Thoracic aorta (tissue), 2 donors: ENCODE data around the gene CSNK2A3. TPM values are rescaled to one million over a fixed set of nuclear protein-coding genes. Genes with fewer than 3 reads are reported as not detected.

ENCODE experiments used
- ATAC-seq: fragments of 150-250 bp; one replicate; pipeline ENCODE4 v1.8.0; 2017; ENCODE audit warnings: low read depth; ENCODE audit not compliant: insufficient number of reproducible peaks, low FRiP score
- DNase-seq: peaks from one replicate; pipeline ENCODE4 v3.0.0-alpha.2; 2020; ENCODE audit warnings: low spot score
- H3K27ac ChIP-seq, 2 donors: fragments of 200-600 bp; sonication (generic); 1 replicate in 1 of 2; 2 replicates in 1 of 2; pipeline ENCODE4 v1.5.1; 2016; ENCODE audit warnings: mild to moderate bottlenecking in 2 of 2, moderate library complexity in 2 of 2
- H3K27me3 ChIP-seq: fragments of 200-600 bp; sonication (generic); replicated peaks from 2 replicates; pipeline ENCODE4 v1.6.0; 2016; ENCODE audit warnings: mild to moderate bottlenecking; ENCODE audit not compliant: insufficient read depth
- H3K36me3 ChIP-seq: fragments of 200-600 bp; sonication (generic); one replicate; pipeline ENCODE4 v1.5.1; 2016
- H3K4me1 ChIP-seq, 2 donors: fragments of 200-600 bp; sonication (generic); 1 replicate in 1 of 2; 2 replicates in 1 of 2; pipeline versions ENCODE4 v1.5.1 to v1.6.0; 2016; ENCODE audit warnings: low read depth in 2 of 2, mild to moderate bottlenecking in 1 of 2; ENCODE audit not compliant: control insufficient read depth in 1 of 2
- H3K4me3 ChIP-seq: fragments of 200-600 bp; sonication (generic); 2 replicates; pipeline ENCODE4 v1.5.1; 2016; ENCODE audit warnings: mild to moderate bottlenecking
- H3K9me3 ChIP-seq: fragments of 200-600 bp; sonication (generic); 2 replicates; pipeline ENCODE4 v1.5.1; 2016
- CTCF ChIP-seq: fragments of 200-600 bp; sonication (generic); IDR thresholded peaks from one replicate; pipeline ENCODE4 v1.5.1; 2019; ENCODE audit warnings: antibody characterized with exemption
- total RNA-seq, 2 donors: library from RNA; depleted of rRNA; stranded (reverse); fragments of >200 nt; gene quantifications; one replicate each; pipeline versions ENCODE4 v1.1.0 to v1.2.3, GENCODE V29; 2016

CSNK2A3 gene
- total RNA-seq, 2 donors from 2014 or later = 1.1 TPM

DNA sequence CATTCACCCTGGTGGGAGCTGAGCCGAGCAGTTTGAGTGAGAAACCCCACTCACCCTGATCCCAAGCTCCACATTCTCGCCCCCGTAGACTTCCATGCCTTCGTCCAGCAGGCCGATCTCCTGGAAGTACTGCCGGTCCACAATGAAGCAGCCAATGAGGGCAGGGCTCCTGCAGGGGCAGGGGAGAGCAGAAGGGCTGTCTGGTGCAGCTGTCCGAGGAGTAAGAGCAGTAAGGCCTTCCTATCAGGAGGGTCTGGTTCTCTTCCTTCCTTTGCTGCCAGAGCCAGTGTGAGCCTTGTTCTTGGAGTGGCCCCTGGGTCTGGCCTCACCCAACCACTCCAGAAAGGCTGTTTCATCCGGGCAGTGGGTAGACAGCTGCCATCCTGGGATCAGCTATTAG, 19.4 kb upstream of the CSNK2A3 start:
- Histone ChIP-seq H3K9me3 (no peaks in the 10 kb centered on the region), H3K4me1 (peaks cover 0 to 17% of the 10 kb centered on the region in 2 donors), H3K36me3 (no peaks in the 10 kb centered on the region), H3K27me3 (no peaks in the 10 kb centered on the region), H3K27ac (no peak overlapping the region), H3K4me3 (no peak overlapping the region)
- no peak for TF ChIP-seq CTCF
- ATAC-seq = no peak
- no peak for DNase-seq

GRCh38 chr11:11370962-11371303, 17.9 kb upstream of the CSNK2A3 start:
- H3K4me1 ChIP-seq = peaks cover 0 to 17% of the 10 kb centered on the region in 2 donors
- H3K4me3 ChIP-seq = no peak overlapping the region
- no peaks in the 10 kb centered on the region for H3K27me3 ChIP-seq
- no peak for TF ChIP-seq CTCF
- no peaks in the 10 kb centered on the region for H3K36me3 ChIP-seq
- no peak for DNase-seq
- no peaks in the 10 kb centered on the region for H3K9me3 ChIP-seq
- no peak overlapping the region for H3K27ac ChIP-seq
- no peak for ATAC-seq

DNA sequence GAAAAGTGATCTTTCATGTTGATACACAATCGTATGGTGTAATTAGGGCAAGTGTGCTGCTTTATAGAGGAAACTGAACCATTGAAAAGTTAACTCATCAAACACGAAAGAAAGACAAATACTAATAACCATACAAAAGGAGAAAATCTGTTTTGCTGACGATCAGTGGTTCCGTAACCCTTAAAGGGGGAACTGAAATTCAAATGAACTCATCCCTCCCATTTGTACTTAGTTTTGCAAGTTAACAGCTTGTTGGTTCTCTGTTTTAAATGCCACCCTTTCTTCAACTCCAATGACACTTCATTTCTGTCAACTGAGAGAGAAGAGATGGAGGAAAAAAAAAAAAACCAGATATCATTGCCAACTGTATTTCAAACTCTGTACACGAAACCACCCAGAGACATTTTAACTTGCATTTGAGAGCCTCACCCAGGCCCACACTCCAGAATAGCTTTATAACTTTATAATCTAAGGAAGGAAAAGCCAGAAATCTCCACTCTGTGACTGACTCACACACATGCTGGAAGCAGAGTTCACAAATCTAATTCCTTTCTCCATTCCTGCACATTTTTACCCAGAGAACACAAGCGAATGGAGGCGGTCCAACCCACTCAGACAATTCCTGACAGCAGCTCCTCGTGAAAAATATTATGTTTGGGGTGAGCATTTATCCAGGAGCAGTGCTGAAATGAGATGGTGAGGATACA, 17.4 kb upstream of the CSNK2A3 start:
- no peak for DNase-seq
- no peak for ATAC-seq
- Histone ChIP-seq H3K9me3 (no peaks in the 10 kb centered on the region), H3K4me3 (no peak overlapping the region), H3K4me1 (peaks cover 0 to 17% of the 10 kb centered on the region in 2 donors), H3K27me3 (no peaks in the 10 kb centered on the region), H3K36me3 (no peaks in the 10 kb centered on the region), H3K27ac (no peak overlapping the region)
- TF ChIP-seq CTCF = no peak

DNA sequence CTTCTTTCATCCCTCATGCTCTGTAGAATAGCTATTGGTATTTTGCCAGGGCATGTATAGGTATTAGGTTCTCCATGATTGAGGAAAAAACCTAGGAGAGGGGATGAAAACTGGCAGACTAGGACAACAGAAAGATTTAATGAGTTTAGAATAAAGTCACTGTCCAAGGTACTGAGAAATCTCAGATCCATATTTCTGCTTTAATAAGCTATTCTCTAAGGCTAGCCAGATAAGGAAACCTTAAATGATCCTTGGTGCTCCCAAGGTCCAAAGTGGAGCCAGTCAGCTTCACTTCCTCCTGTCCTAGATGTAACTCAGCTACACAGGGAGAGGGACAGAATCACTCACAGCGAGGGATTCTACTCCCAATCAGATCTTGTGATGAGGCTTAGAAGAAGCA, 13.7 kb upstream of the CSNK2A3 start:
- no peak overlapping the region for H3K27ac ChIP-seq
- H3K9me3 ChIP-seq = no peaks in the 10 kb centered on the region
- DNase-seq (no peak), ATAC-seq (no peak)
- H3K4me3 ChIP-seq = no peak overlapping the region
- no peaks in the 10 kb centered on the region for H3K36me3 ChIP-seq
- peaks cover 0 to 17% of the 10 kb centered on the region in 2 donors for H3K4me1 ChIP-seq
- no peak for TF ChIP-seq CTCF
- H3K27me3 ChIP-seq = no peaks in the 10 kb centered on the region

DNA sequence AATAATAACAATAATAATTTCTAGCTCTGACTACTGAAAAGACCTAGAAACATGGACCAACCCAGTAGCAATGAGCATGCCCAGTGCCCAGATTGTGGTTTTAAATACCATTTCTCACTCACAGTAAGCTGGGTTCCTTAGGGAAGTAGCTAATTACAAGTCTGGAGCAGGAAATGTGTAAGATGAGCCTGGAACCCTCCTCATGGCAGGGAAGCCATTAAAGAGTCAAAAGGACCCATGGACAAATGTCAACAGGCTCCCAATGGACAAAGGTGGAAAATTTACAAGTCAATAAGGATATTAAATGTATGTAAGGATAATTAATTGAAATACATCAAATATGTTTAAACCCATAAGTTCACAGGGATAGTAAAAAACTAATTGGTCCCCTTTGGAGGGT, 10.6 kb upstream of the CSNK2A3 start:
- ATAC-seq = no peak
- DNase-seq = no peak
- TF ChIP-seq CTCF = no peak

More for the DNA sequence above, 10.6 kb upstream of the CSNK2A3 start:
- no peaks in the 10 kb centered on the region for H3K9me3 ChIP-seq
- no peak overlapping the region for H3K27ac ChIP-seq
- H3K36me3 ChIP-seq = no peaks in the 10 kb centered on the region
- no peaks in the 10 kb centered on the region for H3K27me3 ChIP-seq
- no peaks in the 10 kb centered on the region for H3K4me1 ChIP-seq
- H3K4me3 ChIP-seq = no peak overlapping the region
